Fibroblast of upper back skin (primary cell): ENCODE data around the gene GRPEL2.
A peak's percentile ranks its signal among the peaks of the same experiment; 100 is the strongest.

Experiments used
- DNase-seq: peaks from one replicate; pipeline ENCODE4 v3.0.0-alpha.2; 2013

GRPEL2 gene, protein sequence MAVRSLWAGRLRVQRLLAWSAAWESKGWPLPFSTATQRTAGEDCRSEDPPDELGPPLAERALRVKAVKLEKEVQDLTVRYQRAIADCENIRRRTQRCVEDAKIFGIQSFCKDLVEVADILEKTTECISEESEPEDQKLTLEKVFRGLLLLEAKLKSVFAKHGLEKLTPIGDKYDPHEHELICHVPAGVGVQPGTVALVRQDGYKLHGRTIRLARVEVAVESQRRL

DNA sequence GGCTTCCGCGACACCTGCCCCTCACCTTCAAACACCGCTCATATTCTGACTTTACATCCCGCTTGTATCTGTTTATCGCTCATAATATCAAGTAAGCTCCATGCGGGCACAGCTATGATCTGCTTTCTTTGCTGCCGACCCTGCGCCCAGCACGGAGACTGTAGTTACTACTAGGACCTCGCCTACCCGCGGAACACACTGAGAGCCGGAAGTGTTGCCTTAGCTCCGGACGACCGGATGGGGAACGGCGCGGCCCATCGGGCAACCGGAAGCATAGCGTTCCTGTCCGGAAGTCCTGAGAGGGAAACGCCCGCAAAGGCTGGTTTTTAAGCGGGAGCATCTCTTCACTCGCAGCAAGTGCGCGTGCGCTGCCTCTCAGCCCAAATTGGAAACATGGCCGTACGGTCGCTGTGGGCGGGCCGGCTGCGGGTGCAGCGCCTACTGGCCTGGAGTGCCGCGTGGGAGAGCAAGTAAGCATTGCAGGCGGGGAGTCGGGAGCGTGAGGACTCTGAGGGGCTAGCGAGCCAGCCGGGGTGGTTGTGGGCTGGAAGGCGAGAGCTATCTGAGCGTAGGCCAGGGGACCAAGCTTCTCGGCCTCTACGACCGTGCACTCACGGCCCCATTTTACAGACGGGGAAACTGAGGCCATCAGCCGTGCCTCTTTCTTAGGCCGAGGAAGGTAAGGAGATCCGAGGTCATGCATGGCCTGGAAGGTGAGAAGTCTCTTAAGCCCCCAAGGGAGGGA is at the start of gene GRPEL2:
GRPEL2 (plus strand) TSS at position 353 of the 745 bp plus-strand sequence; CDS start at position 394, 41 bp downstream.
- peak; percentile 98 for DNase-seq

DNA sequence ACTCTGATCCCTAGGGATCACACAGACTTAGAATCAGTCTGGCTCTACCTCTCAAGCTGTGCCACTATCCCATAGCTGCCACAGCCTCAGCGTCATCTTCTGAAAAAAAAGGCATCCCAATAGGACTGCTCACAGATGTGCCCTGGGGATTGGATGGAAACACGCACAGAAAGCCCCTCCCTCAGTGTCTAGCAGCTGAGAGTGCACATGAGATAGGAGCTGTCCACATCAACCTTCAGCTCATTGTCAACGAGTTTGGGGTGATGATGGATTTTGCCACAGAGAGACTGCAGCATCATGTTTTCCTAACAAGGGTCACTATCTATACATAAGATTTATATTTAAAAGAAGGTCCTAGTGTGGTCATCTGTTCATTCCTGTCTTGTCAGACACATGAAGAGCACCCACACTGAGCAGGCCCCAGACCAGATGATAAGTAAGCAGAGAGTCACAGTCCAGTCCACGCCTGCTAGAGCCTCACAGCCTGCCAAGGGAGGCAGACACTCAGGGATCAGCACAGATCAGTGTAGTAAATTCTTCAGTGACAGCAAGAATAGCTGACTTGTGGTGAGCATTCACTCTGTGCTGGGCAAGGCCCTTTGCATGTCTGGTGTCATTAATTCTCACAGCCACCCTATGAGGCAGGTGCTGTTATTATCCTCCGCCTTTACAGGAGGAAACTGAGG is 47.8 kb upstream of the GRPEL2 start:
- no peak for DNase-seq

DNA sequence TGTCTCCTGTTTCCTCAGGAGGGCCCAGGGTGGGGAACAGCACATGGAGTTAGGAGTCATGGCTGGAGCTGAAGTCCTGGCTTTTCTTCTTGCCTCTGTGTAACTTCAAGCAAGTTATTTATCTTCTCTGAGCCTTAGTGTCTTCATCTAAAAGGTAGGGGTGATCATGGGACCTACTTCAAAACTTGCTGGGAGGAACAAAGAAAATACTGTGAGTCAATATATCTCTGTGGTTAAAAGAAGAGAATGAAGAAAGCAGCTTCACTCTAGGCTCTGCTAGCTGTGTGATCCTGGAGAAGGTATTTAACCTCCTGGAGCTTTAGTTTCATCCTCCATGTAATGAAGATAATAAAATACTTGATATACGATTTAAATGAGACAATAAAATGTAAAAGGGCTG is 47.1 kb upstream of the GRPEL2 start:
- no peak for DNase-seq

DNA sequence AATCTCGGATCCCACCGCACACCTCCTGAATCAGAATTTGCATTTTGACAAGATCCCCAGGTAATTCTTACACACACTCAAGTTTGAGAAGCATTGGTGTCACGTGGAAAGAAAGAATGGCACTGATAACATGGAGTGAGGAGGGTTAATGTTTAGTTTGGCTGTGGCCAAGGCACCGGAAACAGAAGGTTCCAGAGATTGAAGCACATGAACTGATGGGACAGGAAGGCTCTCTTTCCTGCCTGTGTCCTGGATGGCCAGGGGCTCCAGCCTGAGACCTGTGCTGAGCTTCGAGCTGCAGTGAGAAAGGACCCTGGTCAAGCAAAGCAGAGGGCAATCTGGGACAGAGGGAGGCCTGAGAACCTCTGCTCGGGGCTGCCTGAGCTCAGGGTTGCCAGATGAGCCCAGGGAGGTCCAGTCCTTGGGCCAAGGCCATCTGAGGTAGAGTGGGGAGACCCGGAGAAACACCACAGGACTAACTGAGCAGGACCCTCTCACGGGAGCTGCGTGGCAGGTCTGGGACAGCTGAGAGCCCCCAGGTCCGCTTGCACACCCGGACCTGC is 46.4 kb upstream of the GRPEL2 start:
- no peak for DNase-seq

DNA sequence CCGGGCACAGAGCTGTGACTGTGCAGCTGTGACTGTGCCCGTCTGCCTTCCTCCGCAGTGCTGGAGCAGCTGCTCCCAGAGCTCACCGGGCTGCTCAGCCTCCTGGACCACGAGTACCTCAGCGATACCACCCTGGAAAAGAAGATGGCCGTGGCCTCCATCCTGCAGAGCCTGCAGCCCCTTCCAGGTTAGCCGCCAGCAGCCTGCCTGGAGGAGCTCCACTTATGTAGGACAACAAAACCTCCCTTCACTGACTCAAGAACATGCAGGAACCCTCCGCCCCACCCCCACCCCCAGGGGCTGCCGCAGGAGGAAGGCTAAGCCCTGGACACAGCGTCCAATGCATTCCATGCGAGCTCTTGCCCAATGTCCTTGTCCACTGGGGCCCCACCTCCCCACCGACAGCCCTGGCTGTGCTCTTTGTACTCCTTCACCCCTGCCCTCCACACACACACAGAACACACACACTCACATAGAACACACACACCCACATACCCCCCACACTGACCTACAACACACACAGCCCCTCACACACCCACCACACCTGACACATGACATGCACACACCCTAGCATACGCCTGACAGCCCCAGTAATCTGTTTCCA is 45.7 kb upstream of the GRPEL2 start:
- DNase-seq, result no peak

DNA sequence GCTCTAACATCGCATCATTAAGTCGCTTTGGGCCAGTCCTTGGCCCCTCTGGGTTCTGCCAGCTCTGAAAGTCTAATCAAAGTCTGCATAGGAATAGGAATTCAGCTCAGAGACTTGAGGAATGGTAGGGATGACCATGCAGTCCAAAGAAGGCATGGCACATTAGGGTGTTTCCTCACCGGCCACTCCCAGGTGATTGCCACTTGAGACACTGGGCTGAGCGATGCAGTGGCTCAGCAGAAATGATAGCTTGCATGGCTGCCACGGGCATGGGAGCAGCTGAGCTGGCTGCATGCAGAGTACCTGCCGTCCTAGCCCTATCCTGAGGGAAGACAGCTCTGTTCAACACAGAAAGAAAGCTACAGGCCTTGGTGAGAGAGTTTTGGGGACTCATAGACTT is 44.9 kb upstream of the GRPEL2 start:
- DNase-seq, result no peak

DNA sequence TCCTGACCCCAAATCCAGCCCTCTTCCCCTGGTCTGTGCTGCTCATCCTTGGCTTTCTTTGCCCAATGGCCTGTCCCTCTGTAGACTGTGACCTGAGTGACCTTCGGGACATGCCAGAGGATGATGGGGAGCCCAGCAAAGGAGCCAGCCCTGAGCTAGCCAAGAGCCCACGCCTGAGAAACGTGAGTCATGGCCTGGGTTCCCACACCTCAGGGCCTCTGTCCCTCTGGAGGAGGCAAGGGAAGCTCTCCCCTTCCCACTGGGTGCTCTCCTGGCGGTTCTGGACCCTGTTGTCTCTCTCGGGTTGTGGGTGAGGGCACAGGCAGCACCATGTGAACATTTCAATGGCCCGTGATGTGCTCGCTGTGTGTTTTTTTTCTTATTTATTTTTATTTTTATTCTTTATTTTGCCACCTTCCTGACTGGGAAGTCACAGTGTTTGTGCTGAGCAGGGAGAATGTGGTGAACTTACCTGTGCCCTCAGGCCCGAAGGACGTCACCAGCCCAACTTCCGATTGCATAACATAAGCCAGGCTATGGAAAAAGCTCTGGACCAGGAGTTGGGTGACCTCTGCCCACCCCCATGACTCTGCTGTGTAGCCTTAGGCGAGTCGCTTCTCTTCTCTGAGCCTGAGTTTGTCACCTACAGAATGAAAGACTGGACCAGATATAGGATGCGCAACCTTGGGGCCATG is 44.1 kb upstream of the GRPEL2 start:
- DNase-seq, result no peak

DNA sequence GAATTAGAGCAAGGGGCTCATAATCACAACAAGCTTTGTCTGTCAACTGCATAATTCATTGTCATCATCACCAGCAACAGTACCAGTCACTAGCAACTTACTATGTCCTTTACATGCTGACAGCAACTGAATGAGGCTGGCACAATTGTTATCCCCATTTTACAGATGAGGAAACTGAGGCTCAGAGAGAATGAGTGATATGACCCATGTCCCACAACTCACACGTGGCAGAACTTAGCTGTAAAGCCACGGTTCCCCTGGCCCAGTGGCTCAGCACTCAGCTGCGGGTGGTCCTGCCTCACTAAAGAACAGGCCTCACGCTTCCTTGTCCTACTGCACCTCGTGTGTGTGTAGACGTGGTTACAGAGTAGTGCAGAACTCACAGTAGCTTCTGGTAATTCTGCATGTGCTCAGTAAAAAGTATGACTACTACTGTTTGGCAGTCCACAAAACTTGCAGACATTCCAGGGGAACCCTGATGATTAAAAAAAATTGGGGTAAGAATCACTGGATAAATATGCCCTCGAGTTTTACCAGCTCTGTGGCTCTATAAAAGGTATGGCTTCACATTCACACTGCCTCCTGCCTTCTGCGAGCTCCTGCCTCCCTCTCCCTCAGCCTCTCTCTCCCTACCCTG is 43.4 kb upstream of the GRPEL2 start:
- peak; percentile 66 for DNase-seq

DNA sequence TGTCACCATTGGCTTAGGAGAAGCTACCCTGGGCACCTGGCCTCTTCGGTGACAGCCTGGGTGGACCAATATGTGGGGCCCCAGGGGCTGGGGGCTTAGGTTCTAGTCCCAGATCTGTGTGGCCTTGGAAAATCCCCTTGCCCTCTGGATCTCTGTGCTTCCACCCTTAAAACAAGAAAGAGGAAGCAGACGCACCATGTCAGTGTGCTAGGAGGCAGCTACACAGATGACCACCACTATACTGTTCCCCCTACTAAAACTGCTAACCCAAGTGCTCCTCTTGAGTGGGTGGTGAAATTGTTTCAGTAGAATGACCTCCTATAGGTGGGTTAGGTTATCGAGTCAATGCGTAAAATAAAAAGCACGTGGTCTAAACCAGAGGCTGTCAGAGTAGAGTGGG is 42.7 kb upstream of the GRPEL2 start:
- no peak for DNase-seq

DNA sequence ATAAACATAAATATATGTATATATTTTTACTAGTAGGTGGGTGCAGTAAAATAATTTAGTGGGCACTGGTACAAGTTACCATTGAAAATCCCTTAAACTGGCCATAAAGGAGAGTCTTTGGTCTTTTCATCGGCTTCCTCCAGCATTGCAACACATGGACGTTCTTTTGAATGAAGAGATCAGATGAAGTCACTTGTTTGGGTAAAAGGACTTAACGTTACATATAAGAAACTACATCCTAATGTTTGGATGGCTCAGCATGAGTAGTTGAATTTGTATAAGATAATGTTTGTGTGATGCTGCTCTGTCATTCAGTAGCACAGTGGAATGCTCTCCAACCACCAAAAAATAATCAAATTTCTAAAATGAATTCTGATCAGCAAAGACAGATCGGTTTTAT is 42.1 kb upstream of the GRPEL2 start:
- no peak for DNase-seq

DNA sequence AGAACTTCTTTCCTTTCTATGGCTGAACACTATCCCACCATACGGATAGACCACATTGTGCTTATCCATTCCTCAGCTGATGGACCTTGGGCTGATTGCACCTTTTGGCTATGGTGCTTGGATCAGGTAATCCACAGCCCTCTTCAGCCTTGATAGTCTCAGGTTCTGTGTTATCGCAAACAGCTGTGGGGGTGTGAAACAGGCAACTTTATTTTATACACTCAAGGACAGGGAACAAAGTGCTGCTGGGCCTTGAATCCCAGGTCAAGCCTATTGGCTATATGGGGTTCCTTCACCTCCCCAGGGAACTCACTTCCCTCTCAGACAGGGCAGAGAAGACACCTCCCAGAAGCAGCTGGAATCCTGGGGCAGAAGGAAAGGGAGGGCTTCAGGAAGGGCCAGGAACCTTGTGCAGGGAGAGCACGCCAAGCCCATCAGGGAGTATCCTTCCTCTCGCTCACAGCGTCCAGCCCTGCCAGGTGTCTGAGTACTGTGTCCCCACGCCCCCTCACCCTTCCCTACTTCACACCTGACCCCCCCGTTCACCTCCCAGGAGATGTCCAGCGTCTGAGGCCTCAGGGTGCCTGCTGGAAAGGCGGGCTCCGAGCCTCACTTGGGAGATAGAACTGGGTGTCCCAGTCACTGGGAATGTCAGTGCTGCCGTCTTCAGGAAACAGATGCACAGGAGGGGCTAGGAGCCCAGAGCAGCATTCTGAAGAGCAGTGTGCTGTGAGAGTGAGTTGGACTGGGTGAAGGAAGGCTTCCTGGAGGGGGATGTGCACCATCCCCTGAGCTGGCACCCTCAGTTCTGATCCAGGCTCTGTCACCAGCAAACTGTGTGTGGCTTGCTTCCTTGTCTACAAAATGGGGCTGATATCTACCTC is 40.9 kb upstream of the GRPEL2 start:
- no peak for DNase-seq

DNA sequence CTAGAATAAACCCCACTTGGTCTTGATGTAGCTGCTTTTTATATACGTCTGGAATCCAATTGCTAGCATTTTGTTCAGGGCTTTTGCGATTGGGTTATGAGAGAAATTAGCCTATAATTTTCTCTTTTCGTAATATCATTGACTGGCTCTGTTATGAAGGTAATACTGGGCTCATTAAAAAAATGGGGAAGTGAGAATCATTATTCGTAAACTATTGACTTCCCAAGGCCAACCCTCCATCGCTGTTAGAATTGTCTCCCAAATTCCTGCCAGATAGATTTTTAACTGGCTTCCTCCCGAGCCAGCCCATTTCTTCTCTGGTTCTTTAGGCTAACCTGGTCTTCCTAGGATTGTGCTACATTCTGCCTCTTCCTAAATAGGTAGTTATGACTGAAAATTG is 35.9 kb upstream of the GRPEL2 start:
- DNase-seq, result no peak

DNA sequence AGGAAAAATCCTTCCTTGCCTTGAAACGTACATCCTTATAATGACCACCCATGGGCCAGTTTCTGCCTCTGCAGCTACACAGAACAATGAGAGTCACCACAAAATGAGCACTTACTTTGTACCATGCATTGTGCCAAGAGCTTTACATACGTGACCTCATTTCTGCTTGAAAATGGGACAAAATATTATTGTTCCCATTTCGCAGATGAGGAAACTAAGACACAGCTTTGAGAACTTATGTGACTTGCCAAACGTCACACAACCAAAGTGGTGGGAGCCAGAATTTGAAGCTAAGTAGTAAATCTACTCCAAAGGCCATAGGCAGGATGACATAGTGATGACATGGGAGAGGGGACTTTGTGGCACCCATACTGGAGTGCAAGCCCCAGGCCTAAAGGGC is 34.8 kb upstream of the GRPEL2 start:
- DNase-seq, result no peak

DNA sequence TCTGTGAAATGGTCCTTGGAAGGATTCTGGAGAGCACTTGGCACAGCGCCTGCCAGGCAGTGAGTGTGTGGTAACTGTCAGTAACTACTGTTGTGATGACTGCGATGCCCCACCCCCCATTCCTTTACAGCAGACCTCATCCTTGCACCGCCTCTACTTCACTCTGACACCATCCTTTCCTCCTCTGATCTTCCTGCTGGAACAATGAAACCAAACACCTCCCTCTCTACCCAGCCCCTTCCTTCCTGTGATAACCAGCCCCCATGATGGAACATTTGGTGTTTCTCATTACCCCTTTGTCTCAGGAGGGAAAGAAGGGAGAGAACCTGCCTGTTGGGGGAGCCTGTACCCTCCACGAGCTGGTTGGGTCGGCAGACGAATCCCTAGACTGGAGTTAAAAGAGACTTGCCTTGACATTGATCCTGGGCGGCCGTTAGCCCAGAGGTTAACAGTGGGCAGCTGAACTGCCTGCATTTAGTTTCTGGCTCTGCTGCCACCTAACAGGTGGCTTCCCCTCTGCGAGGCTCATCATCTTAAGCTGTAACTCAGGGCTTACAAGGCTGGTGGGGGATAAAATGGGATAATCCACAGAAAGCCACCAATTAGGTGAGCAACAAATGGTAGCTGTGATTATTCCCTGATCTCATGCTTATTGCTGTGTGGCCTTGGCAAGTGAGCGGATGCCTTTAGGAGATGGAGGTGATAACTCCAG is 34.2 kb upstream of the GRPEL2 start:
- DNase-seq, result peak; percentile 79

DNA sequence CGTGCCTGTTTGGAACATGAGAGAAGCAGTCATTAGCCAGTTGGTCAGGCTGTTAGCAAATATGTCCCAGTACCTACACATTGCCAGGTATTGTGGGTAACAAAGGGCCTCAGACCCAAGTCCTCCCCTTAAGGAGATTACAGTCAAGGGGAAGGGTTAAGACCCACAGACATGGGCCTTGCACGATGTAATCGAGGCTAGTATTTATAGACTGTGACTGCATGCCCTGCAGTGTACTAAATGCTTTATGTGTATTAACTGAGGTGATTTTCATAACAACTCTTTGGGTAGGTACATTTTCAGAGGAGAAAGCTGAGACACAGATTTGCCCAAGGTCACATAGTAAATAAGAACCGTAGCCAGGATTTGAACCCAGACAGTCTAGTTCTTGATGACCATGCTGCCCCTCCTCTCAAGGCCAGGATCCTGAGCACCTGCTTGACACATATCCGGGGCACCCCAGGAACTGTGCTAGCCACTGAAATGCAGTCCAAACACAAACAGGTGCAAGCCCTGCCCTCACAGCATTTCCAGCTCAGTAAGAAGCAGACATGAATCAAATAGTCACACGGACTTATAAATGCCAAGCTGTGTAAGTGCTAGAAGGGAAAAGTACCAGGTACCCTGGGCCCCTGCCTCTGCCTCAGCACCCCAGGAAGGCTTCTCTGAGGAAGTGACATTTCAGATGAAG is 32.0 kb upstream of the GRPEL2 start:
- DNase-seq, result no peak

DNA sequence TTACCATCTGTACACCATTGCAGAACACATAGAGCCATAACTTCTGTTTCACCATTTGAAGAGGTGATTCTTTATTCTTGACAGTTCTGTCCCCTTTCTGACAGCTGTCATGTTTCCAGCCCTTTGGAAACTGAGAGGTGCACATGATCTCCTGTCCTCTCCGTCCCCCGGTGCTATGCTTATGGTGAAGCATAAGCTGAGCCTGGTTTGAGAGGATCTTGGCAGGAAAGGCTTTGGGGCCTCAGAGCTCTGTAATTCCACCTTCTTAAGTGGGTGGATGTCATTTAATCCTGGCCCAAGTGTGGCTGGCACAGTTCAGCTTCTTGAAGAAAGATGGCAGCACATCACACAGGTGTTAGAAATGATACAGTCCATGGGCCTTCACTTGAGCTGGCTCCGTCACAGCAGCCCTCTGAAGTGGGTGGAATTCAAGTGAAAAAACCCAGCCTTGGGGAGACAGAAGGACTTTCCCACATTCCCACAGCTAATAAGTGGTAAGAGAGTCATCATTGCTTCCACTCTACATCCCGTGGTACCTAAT is 30.7 kb upstream of the GRPEL2 start:
- DNase-seq, result no peak

DNA sequence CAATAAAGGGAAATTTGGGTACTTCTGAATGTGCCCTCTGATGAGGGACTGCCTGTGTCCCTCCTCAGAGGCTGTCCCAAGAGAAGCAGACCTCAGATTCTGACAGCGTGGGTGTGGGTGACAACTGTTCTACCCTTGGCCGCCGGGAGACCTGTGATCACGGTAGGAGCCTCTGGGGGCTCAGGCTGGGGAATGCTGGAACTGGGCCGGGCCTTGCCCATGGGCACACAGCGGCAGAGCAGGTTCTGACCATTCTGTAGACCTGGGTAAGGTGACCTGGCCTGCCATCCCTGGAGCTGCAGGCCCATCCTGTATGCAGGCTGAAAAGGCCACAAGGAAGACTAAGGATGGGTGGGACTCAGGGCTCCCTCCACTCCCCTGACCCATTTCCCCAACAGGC is 29.5 kb upstream of the GRPEL2 start:
- no peak for DNase-seq

DNA sequence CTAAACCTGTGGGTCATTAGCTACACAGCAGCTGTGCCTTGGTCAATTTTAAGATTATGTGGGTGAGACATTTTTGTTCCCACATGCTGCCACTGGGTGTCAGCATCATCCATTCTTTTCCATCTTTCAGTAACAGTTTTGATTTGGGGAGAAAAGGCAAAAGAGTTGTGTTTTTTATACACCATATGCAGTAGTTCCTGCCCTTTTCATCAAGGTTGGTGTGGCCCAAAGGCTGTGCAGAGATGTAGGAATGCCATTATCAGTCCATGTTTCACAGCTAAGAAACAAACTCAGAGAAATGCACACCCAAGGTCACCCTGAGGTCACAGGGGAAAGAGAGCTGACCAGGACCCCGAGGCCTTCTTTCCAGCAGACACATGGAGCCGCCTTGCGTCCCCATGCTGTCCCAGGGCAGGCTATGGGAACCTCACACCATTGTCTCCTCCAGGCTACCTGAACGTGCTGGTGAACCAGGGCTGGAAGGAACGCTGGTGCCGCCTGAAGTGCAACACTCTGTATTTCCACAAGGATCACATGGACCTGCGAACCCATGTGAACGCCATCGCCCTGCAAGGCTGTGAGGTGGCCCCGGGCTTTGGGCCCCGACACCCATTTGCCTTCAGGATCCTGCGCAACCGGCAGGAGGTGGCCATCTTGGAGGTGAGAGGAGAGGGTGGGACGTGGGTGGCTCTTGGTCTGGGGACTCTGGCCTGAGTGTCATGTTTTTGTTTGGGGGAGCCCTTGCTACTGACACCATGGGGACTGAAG is 27.8 kb upstream of the GRPEL2 start:
- peak; percentile 60 for DNase-seq

DNA sequence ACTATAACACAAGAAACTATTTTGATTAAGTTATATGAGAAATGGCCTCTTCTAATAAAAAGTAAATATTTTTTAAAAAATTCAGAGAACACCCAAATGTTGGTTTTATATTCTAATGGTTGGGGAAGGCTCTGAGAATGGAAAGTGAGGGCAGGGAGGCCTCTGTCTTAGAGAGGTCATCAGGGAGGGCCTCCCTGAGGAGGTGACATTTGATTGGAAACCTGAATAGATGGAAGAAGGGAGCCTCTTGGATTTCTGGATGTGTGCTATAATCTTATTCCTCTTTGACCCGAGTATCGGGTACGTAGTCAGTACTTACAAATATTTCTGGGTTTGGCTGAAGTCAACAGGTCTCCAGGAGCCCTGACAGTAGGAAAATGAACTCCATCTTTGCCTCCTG is 26.1 kb upstream of the GRPEL2 start:
- no peak for DNase-seq
